ENCODE data around the gene THY1. TPM values are rescaled to one million over a fixed set of nuclear protein-coding genes. Genes with fewer than 3 reads are reported as not detected.

THY1 gene
- total and polyA plus RNA-seq, 9 of the 15 experiments (the other 6 are each of a cell fraction or from before 2014, with no cell fraction given) = 0.07 to 0.40 (median 0.16) TPM; not detected in 5

DNA sequence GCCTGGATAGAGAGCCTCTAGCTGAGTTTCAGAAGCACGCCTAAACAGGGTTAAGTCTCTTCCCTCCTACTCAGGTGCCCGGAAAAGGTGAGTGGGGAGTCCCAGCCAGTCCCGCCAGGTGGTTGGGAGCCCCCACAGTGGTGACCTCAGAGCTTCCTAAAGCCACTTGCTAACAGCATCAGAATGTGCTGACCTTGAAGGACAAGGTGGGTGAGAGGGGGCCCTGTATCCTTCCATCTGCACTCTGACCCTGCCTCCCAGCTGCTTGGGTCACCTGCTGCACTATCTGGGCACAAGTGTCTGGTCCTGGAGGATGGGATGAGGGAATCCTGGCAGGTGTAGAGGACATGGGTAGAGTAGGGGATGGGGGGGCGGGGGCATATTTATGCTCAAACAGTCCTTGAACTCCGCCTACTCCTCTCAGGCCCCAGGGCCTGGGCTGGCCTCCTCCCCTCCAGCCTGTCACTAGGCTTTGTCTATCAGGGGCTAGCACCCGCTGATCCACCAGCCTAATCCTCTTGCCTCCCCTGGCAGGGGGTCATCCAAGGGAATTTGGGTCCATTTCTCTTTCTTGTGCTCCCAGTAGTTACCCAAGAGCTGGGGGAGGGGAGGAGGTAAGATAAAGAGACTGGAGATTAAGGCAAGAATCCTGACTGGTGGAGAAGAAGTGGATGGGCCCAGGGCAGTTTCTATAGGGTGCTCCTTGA, 44.9 kb downstream of the THY1 start (continued):
- TF ChIP-seq POLR2G (IDR thresholded peaks at IDR 0.05; ENCODE audit: low read depth, low read length) (no peak), CBFA2T3 (IDR thresholded peaks at IDR 0.05) (peak; percentile 68), MECOM (CRISPR knock-in tag; IDR thresholded peaks at IDR 0.05) (no peak), LCOR (CRISPR knock-in tag; IDR thresholded peaks at IDR 0.05) (0 out of 2 replicates have a peak, but pooled peaks have one; percentile 21), RFX5 (IDR thresholded peaks at IDR 0.05; ENCODE audit: low read depth, low read length) (no peak), SIRT6 (IDR thresholded peaks at IDR 0.05; ENCODE audit: low read depth, low read length) (no peak), SMARCA4 (IDR thresholded peaks at IDR 0.05) (peak; percentile 15; the same call in 1 of the 2 replicates)
- TF ChIP-seq, protein P1, sequence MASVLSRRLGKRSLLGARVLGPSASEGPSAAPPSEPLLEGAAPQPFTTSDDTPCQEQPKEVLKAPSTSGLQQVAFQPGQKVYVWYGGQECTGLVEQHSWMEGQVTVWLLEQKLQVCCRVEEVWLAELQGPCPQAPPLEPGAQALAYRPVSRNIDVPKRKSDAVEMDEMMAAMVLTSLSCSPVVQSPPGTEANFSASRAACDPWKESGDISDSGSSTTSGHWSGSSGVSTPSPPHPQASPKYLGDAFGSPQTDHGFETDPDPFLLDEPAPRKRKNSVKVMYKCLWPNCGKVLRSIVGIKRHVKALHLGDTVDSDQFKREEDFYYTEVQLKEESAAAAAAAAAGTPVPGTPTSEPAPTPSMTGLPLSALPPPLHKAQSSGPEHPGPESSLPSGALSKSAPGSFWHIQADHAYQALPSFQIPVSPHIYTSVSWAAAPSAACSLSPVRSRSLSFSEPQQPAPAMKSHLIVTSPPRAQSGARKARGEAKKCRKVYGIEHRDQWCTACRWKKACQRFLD (CRISPR knock-in tag; IDR thresholded peaks at IDR 0.05) = no peak
